Omental fat pad (tissue), 4 donors: ENCODE results near the gene CCNG2. TPM values are rescaled to one million over a fixed set of nuclear protein-coding genes. Genes with fewer than 3 reads are reported as not detected.

Source experiments
- ATAC-seq: fragments of 150-250 bp; one replicate; pipeline ENCODE4 v1.9.1; 2016; ENCODE audit warnings: mild to moderate bottlenecking, moderate library complexity; ENCODE audit not compliant: low FRiP score
- DNase-seq: peaks from one replicate; pipeline ENCODE4 v3.0.0-alpha.2; 2019; ENCODE audit warnings: low spot score
- CTCF ChIP-seq, 3 donors: fragments of 450-650 bp; IDR thresholded peaks; one replicate each; pipeline ENCODE4 v1.5.1; 2016 to 2017; ENCODE audit warnings: antibody characterized with exemption in 3 of 3, mild to moderate bottlenecking in 3 of 3, moderate library complexity in 2 of 3
- total RNA-seq, 4 donors: library from RNA; depleted of rRNA; stranded (reverse); fragments of >200 nt; gene quantifications; one replicate each; pipeline ENCODE4 v1.1.0, GENCODE V29; 2016

Gene CCNG2, protein sequence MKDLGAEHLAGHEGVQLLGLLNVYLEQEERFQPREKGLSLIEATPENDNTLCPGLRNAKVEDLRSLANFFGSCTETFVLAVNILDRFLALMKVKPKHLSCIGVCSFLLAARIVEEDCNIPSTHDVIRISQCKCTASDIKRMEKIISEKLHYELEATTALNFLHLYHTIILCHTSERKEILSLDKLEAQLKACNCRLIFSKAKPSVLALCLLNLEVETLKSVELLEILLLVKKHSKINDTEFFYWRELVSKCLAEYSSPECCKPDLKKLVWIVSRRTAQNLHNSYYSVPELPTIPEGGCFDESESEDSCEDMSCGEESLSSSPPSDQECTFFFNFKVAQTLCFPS
- 10 to 100 TPM; 21.6 to 64.8 (median 33.0) TPM for total RNA-seq

- ATAC-seq (peak; percentile 43), DNase-seq (peak; percentile 79)
- TF ChIP-seq CTCF (IDR thresholded peaks at IDR 0.05): no peak
Observed at GRCh38 chr4:77156912-77157858, at the start of gene CCNG2. CCNG2 (plus strand) TSS chr4:77157207; CDS start chr4:77158533, 1,326 bp downstream.

DNA sequence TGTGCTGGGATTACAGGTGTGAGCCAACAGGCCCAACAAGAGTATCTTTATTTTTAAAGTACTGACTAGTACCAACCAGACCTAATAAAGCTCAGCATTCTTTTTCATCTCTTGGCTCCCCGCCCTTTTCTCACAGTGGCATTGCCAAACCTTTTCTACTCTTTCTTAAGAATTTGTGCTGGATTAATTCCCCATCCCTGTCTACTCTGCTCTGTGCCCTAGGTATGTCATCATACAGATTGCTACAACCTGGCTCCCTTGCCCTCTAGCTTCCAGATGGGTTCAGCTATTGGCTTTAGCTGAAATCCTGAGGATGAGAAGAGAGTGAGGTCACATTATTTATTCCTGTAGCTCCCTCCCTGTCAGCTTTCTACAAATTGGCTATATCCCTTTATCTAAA lies 46.3 kb upstream of the CCNG2 start:
- TF ChIP-seq CTCF (IDR thresholded peaks at IDR 0.05): no peak
- ATAC-seq (no peak), DNase-seq (no peak)

GRCh38 chr4:77113069-77113468 lies 43.9 kb upstream of the CCNG2 start:
- DNase-seq (no peak), ATAC-seq (no peak)
- TF ChIP-seq CTCF (IDR thresholded peaks at IDR 0.05): no peak

- TF ChIP-seq CTCF (IDR thresholded peaks at IDR 0.05): no peak
- DNase-seq (no peak), ATAC-seq (no peak)
Observed at GRCh38 chr4:77117721-77118120, 39.3 kb upstream of the CCNG2 start.

GRCh38 chr4:77120886-77121508 lies 36.0 kb upstream of the CCNG2 start:
- no peak for DNase-seq
- no peak for TF ChIP-seq CTCF (IDR thresholded peaks at IDR 0.05)
- ATAC-seq: no peak

DNA sequence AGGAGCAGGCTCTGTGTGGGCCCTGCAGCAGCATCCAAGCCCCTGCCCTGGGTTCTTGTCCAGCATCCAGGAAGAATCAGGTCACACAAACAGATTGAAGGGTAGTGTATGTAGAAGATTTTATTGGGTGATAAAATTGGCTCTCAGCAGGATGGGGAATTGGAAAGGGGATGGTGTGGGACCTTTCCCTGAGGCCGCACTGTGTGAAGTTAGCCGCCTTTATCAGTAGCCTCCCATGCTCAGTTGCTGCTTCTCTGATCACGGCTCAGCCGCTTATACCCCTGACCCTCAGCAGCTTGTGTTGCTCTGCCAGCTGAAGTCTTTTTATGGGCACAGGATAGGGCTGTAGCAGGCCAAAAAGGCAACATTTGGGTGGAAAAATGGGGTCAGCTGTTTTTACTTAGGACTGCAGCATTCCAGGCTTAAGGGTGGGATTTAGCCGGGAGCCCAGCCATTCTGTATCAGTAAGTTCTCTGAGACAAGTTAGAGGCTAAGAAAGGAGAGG lies 35.2 kb upstream of the CCNG2 start:
- no peak for ATAC-seq
- DNase-seq: no peak
- no peak for TF ChIP-seq CTCF (IDR thresholded peaks at IDR 0.05)
